GM18508 (cell line): ENCODE measurements around the gene CEP44.
"Not testable (repeated sequence)": the region's sequence is repeated elsewhere in the genome, so short reads cannot be mapped to it uniquely, and the experiment has no call there.

Experiments
- ATAC-seq: cut with Tn5 transposase; IDR thresholded peaks from one replicate; pipeline ENCODE4 v1.9.1; 2021; ENCODE audit warnings: moderate number of reproducible peaks; ENCODE audit not compliant: insufficient read depth, unreplicated experiment

Gene CEP44

DNA sequence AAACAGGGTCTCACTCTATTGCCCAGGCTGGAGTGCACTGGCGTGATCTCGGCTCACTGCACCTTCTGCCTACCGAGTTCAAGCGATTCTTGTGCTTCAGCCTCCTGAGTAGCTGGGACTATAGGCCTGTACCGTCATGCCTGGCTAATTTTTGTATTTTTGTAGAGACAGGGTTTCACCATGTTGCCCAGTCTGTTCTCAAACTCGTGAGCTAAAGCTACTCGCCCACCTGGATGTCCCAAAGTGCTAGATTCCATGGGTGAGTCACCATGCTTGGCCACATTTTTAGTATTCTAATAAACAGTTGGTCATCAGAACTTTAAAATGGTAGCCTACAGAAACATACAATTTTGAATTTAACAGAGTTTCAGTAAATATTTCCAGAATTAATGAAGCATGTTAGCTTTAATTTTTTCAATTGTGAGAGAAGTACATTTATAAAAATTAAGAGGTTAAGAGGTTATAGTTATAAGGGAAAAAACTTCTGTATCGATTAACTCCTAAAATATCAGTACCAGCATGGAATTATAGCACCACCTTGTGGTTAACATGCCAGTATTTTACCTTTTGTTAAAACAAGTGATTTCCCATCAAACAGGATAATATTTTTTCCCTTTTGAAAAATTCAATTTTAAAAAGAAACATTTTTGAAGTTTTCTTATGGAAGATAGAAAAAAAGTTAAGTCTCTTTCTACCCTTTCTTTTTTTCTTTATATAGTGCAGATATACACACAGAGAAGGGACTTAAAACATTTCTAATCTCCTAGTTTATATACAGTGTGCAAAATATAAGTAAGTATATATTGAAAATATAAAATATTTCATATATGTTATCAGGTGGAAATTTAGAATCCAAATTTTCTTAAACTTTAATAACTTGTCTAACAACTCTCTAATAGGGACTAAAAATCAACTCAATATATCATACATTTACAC, 35.4 kb downstream of the CEP44 start:
- ATAC-seq, result no peak

DNA sequence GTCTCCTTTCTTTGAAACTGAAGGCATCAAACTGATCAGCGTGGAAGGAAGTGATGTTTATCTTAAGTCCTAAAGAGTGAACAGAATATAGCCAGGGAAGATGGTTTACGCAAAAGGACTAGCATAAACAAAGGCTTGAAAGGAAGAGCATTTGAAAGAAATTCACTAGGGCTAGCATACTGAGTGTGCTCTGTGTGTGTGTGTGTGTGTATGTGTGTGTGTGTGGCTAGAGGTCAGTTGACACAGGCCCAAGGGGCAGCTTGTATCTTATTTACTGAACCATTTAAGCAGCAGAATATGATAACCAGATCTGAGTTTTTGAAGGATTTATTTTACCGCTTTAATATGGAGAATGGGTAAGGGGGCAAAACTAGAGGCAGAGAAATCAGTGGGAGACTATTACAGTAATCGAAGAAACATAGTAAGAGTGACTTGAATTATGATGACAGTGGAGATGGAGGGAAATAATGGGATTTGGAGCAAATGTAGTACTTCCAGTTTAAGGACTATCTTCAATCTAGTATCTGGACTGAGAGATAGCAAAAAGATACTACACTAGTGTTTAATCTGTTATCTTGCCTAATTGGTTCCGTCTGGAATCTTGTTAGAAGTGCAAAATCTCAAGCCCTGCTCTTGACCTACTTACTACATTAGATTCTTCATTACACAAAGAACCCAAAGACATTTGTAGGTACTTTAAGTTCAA, 36.9 kb downstream of the CEP44 start:
- ATAC-seq, result no peak

DNA sequence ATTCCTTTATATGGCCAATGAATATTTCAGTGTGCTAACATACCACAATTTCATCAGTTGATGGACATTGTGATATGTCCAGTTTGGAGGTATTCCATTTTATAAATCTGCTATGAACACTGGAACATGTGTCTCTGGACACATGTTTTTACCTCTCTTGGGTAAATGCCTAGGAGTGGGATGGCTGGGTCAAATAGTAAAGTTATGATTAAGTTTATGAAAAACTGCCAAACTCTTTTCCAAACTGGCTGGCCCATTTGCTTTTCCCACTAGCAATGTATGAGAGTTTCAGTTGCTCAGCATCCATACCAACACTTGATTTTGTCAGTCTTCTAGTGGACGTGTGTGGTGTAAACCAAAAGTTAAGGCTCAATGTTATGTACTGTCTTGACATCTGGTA, 40.5 kb downstream of the CEP44 start:
- no peak for ATAC-seq

DNA sequence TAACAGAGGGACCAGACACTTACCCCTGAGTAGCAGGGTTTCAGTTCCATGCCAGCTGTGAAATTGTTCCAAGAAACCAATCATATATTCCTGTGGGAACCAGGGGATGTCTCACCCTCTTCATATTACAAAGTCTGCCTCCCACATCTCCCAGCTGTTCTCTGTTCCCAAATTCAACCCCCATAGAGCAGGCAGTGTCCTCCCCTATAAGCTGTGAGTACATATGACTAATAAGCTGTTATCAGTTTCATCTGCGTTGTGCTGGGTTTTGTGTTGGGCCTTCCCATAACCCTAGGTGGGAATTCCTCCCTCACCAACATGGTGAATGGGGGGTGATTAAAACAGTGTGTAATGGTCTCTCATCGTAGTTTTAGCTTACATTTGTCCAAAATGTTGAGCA, 41.0 kb downstream of the CEP44 start:
- no peak for ATAC-seq

DNA sequence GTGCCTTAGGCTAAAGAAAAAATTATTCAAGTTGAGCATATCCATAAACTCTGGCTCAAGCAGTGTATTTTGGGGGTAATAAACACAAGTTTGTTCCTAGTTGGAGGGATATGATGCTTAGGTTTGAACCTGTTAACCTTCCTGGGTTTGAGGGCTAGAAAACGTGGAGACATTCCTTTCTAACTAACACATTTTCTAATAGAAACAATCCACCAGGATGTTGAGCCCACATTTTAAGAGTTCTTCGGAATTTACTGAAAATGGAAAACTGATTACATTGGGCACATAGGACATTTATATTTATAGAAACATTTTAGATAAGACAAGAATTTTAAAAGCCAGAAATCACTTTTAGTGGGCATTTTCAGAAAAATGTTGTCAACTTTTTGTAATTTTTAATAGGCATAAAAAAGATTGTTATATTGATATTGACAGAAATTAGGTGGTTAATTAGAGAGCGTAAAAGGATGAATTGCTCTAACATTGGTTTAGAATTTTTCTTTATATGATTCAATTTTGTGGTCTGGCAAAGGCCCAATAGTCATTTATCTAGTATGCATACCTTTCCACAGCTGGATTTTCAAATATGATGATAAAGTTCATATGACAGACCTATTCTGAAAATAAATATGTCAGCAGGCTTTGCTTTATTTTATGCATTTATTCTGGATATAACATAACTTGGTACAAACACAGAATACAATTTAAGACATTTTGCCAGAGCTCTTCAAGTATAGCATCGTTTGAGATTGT, 49.2 kb downstream of the CEP44 start:
- ATAC-seq, result no peak

DNA sequence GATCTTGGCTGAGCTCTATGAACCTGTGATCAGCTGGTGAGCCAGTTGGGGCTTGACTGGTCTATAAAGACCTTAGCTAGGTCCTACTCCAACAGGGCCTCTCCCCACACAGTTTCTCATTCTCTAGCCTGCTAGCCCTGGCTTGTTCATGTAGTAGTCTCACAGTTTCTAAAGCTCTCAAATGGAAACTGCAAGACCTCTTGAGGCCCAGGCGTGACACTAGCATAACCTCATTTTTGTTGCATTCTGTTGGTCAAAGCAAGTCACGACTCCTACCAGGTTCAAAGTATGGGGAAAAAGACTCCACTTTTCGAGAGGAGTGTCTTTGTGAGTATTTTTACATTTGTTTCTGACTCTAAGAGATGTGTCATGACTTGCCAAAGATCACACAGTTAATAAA, 50.9 kb downstream of the CEP44 start:
- ATAC-seq, result peak; percentile 92

DNA sequence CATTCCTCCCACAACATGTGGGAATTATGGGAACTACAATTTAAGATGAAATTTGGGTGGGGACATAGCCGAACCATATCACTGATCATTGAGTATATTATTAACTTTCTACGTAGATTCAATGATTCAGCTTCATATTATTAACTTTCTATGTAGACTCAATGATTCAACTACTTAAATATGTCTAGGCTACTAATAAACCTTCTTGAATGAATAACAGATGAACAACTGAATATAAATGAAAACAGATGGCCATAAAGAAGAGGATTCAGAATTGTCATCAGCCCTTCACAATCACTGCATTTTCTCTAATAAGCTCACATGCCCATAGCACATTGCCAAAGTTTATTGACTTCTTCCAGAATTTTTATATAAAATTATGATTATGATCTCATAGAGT, 57.0 kb downstream of the CEP44 start:
- ATAC-seq, result no peak

DNA sequence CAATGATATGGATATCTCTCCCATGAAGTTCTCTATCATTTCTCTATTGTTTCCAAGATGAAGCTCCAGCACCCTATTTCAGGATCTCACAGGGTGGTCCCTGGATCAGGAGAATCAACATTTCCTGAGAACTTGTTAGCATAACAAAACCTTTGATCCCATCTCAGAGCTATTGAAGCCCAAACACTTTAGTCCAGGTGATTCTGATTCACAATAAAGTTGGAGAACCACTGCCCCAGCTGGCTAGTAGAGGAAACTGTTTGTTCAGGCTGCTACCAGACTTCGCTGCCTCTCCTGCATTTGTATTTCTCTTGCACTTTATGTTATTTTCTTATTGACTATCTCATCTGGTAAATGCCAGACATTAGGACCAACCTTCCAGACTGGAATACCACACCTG, 65.4 kb downstream of the CEP44 start:
- ATAC-seq, result no peak

DNA sequence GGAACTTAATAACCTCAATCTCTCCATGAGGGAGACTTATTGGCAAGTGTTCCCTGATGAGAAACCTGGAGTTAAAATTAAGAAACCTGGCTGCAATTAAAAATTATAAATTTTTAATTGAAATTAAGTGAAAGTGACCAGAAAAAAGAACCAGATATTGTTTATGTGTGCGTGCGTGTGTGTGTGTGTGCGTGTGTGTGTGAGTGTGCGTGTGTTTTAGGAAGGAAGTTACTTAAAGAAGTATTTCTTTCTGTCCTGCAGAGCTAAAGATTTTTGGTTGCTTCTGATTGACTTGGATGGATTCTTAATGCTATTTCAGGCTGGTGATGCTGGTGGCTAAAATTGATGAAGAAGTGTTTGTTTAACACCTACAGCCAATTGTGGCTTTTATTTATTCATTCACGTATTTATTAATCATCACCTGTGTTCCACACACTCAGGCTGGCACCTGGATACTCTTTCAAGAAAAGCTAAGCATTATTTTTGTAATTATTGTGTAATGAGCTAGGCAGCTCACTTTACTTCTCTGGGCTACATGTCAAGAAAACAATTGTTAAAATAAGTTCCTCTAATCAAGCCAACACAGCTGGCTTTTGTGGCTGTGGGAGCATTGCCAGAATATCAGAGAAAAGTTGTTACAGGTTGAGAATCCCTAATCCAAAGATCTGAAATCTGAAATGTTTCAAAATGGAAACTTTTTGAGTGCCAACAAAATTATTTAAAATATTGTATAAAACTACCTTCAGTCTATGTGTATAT, 68.5 kb downstream of the CEP44 start:
- ATAC-seq, result no peak

DNA sequence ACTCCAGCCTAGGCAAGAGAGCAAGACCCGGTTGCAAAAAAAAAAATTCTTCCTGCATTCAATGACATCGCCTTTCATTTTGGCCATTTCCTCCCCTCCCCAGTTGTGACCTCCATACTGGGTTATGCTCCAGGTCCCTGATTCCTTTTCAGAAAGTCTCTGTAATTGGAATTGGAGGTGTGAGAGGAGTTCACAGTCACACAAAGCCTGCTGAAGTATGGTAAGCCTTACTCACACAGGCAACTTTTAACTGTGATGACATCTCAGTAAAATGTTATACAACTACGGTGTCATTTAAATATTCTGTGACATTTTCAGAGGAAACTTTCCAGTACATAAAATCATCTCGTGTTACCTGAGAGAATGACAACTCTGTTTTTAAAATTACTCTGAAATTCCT, 73.6 kb downstream of the CEP44 start:
- no peak for ATAC-seq

DNA sequence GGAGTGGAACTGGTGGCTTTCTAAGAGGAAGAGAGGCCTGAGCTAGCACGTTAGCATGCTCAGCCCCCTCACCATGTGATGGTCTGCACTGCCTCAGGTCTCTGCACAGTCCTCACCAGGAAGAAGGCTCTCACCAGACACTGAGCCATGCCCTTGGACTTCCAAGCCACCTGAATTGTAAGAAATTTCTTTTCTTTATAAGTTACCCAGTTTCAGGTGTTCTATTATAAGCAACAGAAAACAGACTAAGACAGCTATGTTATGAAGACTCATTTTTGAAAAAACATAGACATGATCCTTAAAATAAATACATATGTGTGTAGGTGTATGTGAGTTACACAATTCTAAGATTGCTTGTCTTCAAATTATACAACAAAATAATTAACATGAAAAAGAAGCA, 74.7 kb downstream of the CEP44 start:
- ATAC-seq, result peak; percentile 39

DNA sequence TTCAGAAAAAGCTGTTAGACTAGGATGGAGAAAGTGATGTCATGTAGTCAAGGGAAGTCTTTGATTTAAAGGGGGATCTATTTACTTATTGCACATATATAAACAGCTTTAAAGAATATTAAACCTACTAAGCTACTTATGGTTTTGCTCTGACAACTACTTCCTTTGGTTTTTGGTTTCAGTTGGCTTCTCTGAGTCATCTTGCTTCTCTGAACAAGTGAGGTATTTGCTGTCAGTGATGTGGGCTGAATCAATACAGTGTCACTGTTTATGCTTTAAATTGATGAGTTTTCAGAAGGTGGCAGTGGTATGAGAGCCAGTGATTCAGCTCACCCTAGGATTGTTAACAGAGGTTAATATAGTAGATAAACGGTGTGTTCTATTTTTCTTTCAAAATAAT, 75.1 kb downstream of the CEP44 start:
- ATAC-seq, result peak; percentile 98

DNA sequence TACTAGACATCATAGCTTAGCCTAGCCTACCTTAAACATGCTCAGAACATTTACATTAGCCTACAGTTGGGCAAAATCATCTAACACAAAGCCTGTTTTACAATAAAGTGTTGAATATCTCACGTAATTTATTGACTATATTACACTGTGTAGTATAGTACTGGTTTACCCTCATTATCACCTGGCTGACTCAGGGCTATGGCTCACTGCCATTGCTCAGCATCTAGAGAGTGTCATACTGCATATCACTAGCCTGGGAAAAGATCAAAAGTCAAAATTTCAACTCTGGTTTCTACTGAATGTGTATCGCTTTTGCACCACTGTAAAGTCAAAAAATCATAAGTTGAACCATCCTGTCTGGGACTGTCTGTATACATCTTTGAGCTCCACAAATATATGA, 78.6 kb downstream of the CEP44 start:
- no peak for ATAC-seq

DNA sequence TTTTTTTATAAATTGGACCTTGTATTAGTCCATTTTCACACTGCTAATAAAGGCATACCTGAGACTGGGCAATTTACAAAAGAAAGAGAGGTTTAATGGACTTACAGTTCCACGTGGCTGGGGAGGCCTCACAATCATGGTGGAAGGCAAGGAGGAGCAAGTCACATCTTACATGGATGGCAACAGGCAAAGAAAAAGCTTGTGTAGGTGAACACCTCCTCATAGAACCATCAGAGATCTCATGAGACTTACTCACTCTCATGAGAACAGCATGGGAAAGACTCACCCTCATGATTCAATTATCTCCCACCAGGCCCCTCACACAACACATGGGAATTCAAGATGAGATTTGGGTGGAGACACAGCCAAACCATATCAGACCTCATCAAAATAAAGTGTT, 80.1 kb downstream of the CEP44 start:
- not testable (repeated sequence) for ATAC-seq

DNA sequence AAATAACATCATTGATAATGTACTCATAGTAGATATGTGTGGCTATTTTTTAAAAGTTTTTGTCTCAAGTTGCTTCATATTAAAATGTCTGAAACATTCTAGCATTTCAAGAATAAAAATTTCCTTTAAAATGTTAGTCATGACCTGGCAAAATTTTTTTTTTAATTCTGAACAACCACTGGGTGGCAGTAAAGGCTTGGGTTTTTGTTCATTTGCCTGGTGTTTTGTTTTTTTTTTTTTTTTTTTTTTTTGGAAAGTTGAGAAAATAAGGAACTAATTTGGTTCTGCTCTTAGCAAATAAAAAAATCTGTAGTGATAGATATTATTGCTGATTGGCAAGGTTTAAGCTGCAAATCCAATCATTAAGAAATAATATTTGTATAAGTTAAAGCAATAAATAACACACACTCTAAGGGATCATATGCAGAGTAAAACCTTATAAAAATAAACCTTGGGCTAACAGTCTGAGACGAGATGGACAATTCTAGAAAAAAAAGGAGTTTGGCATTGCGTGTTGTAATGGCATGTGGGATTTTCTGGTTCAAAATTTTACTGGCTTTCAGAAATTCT, 81.4 kb downstream of the CEP44 start:
- ATAC-seq, result no peak

DNA sequence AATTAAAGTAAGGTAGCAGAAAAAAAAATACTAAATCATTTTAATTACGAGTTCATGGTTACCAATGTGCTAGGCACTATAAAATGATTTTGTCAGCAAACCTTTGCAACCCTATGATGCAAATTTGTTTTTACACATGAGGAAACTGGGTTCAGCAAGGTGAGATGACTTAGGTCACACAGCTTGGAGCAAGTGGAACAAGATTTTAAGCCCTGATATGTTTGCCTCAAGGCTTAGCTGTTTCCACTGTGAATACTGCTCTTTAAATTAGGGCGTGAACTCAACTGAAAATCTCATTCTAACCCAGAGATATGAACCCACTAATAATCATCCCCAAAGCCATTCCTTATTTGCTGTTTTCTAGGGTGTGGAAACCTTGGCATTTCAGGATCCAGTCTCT, 86.3 kb downstream of the CEP44 start:
- no peak for ATAC-seq

DNA sequence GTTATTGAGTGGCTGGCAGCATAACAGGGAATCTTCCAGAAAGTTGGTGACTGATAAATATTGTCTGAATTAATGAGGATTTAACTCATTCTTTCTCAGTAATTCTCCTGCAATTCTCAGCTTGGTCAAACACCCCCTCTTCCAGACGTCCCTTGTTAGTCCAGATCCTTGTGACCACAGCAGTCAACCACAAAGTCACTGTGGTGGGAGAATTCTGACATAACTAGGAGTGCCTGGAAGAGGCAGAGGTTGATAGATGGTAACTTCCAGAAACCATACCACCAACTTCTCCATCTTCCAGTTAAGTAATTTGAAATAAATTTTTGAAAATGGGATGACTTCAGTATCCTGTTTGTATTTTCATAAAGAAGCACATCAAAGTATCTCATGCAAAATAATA, 90.1 kb downstream of the CEP44 start:
- ATAC-seq, result no peak

DNA sequence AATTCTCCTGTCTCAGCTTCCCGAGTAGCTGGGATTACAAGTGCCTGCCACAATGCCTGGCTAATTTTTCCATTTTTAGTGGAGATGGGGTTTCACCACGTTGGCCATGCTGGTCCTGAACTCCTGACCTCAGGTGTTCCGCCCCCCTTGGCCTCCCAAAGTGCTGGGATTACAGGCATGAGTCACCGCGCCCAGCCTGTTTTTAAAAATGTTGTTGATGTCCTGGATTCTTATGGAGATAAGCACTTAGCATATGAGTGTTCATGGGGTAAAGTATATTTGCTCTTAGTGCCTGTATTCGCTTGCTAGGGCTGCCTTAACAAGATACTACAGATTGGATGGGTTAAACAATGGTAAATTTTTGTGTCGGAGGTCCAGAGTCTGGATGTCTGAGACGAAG, 91.7 kb downstream of the CEP44 start:
- no peak for ATAC-seq

DNA sequence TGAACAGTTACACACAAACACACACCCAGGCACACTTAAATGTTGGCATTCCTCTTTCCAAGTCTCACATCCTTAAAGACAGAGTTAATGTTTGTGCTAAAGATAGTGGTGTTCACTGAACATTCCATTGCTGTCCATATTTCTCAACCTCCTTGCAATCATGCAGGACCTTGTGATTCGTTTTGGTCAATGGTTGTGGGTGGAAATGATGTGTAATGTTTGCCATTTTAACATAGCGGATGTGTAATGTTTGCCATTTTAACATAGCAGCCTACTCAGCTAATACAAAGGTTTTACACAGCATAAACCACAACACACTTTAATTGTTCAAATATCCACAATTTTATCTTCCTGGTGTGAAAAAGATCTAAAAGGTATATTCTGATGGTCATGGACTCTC, 93.9 kb downstream of the CEP44 start:
- ATAC-seq, result no peak

DNA sequence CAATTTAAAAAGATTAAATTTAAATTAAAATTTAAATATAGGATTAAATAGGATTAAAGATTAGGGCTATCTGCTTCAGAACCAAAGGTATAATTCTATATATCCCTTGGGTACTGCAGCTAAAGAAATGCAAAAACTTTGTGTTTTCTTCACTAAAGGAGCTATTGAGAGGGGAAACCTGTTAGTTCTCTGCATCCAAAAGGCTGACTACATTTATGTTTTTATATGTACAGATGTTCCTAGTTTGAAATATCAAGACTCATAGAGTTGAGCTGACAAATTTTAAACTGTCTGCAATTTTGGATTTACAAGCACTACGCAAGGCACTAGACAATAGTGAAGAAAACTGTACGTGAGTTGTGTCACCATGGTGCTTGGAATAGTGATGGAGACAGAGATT, 95.2 kb downstream of the CEP44 start:
- ATAC-seq, result no peak
